HepG2 (cell line): ENCODE data around the gene PTPRM. TPM values are rescaled to one million over a fixed set of nuclear protein-coding genes. Genes with fewer than 3 reads are reported as not detected.

Experiments used
- ATAC-seq: fragments of 200-7000 bp; cut with Tn5 transposase; 3 replicates; pipeline ENCODE4 v1.9.1; 2020; ENCODE audit warnings: mild to moderate bottlenecking, moderate library complexity
- BruUV-seq: library from RNA; stranded (reverse); fragments of 400-500 nt; replicated peaks from 2 replicates; lab custom pipeline; 2021; lab: Mats Ljungman, UMichigan
- CTCF ChIA-PET: fragments of 300-600 bp; formaldehyde crosslinking; extraction: SDS; loops from one replicate; lab custom pipeline; 2021; ENCODE audit warnings: low total read pairs, inconsistent platforms, low intra/inter-chr PET ratio; lab: Yijun Ruan, JAX
- POLR2A ChIA-PET: fragments of 350-600 bp; sonication (Branson Sonifier 250); formaldehyde crosslinking; loops from one replicate; lab custom pipeline; 2020; ENCODE audit warnings: antibody characterized with exemption, inconsistent platforms; lab: Yijun Ruan, JAX
- DNase-seq: peaks from one replicate; pipeline ENCODE4 v3.0.0-alpha.2; 2015; ENCODE audit warnings: low spot score
- FAIRE-seq: peaks from 3 replicates; lab custom pipeline; 2011; peaks lifted over from hg19 to GRCh38; lab: Jason Lieb, UNC
- H2AFZ ChIP-seq: one replicate; pipeline ENCODE4 v1.6.1; 2011; ENCODE audit warnings: low read length, inconsistent platforms
- H3K27ac ChIP-seq: fragments of 300-600 bp; 3 replicates; pipeline ENCODE4 v1.8.0; 2011; ENCODE audit warnings: mixed run types, mild to moderate bottlenecking, mixed read lengths, low read length, inconsistent platforms; ENCODE audit not compliant: insufficient read depth; ENCODE audit errors: extremely low read length
- H3K27me3 ChIP-seq, 2 experiments: fragments of 200-600 bp in 1 of 2; 2 replicates in 1 of 2; 3 replicates in 1 of 2; pipeline versions ENCODE4 v1.6.0 to v1.8.0; 2011; ENCODE audit warnings: low read length in 2 of 2, mild to moderate bottlenecking in 2 of 2, moderate library complexity in 2 of 2, inconsistent platforms in 1 of 2; ENCODE audit not compliant: insufficient read depth in 2 of 2, control insufficient read depth in 1 of 2
- H3K36me3 ChIP-seq, 2 experiments: fragments of 200-600 bp in 1 of 2; replicated peaks in 1 of 2; 2 replicates in 1 of 2; 3 replicates in 1 of 2; pipeline versions ENCODE4 v1.5.1 to v1.8.0; 2011; ENCODE audit warnings: low read length in 2 of 2, inconsistent platforms in 1 of 2; ENCODE audit not compliant: insufficient read depth in 2 of 2, control insufficient read depth in 1 of 2
- H3K4me1 ChIP-seq: 2 replicates; pipeline ENCODE4 v1.5.1; 2012; ENCODE audit warnings: low read length, inconsistent platforms; ENCODE audit not compliant: insufficient read depth
- H3K4me2 ChIP-seq: 2 replicates; pipeline ENCODE4 v1.6.0; 2011; ENCODE audit warnings: low read depth, low read length, inconsistent platforms
- H3K4me3 ChIP-seq, 3 experiments: fragments of 200-600 bp in 1 of 3; sonication (generic), shearing (Covaris generic) in 1 of 3; replicated peaks in 1 of 3; 2 replicates each; pipeline ENCODE4 v1.5.1; 2011 to 2016; ENCODE audit warnings: low read length in 3 of 3, inconsistent platforms in 2 of 3, low read depth in 2 of 3, mild to moderate bottlenecking in 2 of 3, control low read depth in 1 of 3, mixed read lengths in 1 of 3; ENCODE audit not compliant: insufficient read depth in 1 of 3
- H3K79me2 ChIP-seq: one replicate; pipeline ENCODE4 v1.6.1; 2011; ENCODE audit warnings: low read length, inconsistent platforms; ENCODE audit not compliant: insufficient read depth
- H3K9ac ChIP-seq: 2 replicates; pipeline ENCODE4 v1.6.0; 2011; ENCODE audit warnings: mild to moderate bottlenecking, low read depth, low read length, inconsistent platforms; ENCODE audit not compliant: insufficient read depth
- H3K9me3 ChIP-seq: 2 replicates; pipeline ENCODE4 v1.5.1; 2012; ENCODE audit warnings: mild to moderate bottlenecking, low read length
- H4K20me1 ChIP-seq: 2 replicates; pipeline ENCODE4 v1.6.0; 2011; ENCODE audit warnings: inconsistent platforms, mild to moderate bottlenecking, low read length, moderate library complexity; ENCODE audit not compliant: insufficient read depth
- GFI1 ChIP-seq: sonication (generic); formaldehyde crosslinking; IDR thresholded peaks from 2 replicates; pipeline ENCODE4 v1.5.0; 2020; ENCODE audit warnings: missing genetic modification reagents, mild to moderate bottlenecking, borderline replicate concordance
- NCOA2 ChIP-seq: sonication (generic); formaldehyde crosslinking; IDR thresholded peaks from 2 replicates; pipeline ENCODE4 v1.8.0; 2022; ENCODE audit warnings: inconsistent platforms
- ONECUT2 ChIP-seq: sonication (generic); formaldehyde crosslinking; IDR thresholded peaks from 2 replicates; pipeline ENCODE4 v1.4.0; 2020; ENCODE audit warnings: missing genetic modification reagents
- RELA ChIP-seq: sonication (generic); formaldehyde crosslinking; IDR thresholded peaks from 2 replicates; pipeline ENCODE4 v1.4.0; 2020; ENCODE audit warnings: missing genetic modification reagents
- SAP130 ChIP-seq: IDR thresholded peaks from 2 replicates; pipeline ENCODE4 v1.6.1; 2016; ENCODE audit warnings: low read depth
- SNAPC2 ChIP-seq: sonication (generic); formaldehyde crosslinking; IDR thresholded peaks from 2 replicates; pipeline ENCODE4 v1.8.1; 2022; ENCODE audit warnings: mild to moderate bottlenecking, missing genetic modification reagents
- STAT6 ChIP-seq: sonication (generic); formaldehyde crosslinking; IDR thresholded peaks from 2 replicates; pipeline ENCODE4 v1.4.0; 2020; ENCODE audit warnings: missing genetic modification reagents, mild to moderate bottlenecking, borderline replicate concordance
- ZHX2 ChIP-seq, 2 experiments: sonication (generic) in 1 of 2; formaldehyde crosslinking in 1 of 2; IDR thresholded peaks; 2 replicates each; pipeline versions ENCODE4 v1.6.1 to v1.9.0; 2014 to 2022; ENCODE audit warnings: antibody characterized with exemption in 1 of 2, borderline replicate concordance in 1 of 2, inconsistent platforms in 1 of 2, low read depth in 1 of 2, missing genetic modification reagents in 1 of 2
- ZNF3 ChIP-seq: IDR thresholded peaks from 2 replicates; pipeline ENCODE4 v1.7.0; 2017; ENCODE audit warnings: inconsistent platforms
- WGBS: methylation state at CpG from one replicate; pipeline ENCODE4 v1.1.6; 2017; ENCODE audit warnings: low lambda C conversion rate; 5-methylcytosine and 5-hydroxymethylcytosine counted together
- in situ Hi-C: cut with HindIII; loops from 2 replicates; pipeline ENCODE4 v1.10.0; 2017; ENCODE audit warnings: low pct_unique_long_range_greater_than_20kb; ENCODE audit not compliant: extremely low pct_ligation_motif_present
- intact Hi-C: fragments of 100-400 bp; cut with micrococcal nuclease; formaldehyde crosslinking; loops from one replicate; pipeline ENCODE4 v1.10.0; 2022; ENCODE audit not compliant: unreplicated experiment
- polyA plus RNA-seq, 8 experiments: library from polyadenylated mRNA; depleted of rRNA in 3 of 8; stranded (reverse) in 7 of 8; unstranded in 1 of 8; fragments of >200 nt; fragmentation: Illumina TruSeq in 4 of 8; extraction: Trizol in 4 of 8; gene quantifications; 2 replicates each; pipeline versions ENCODE4 v1.2.1 to v1.2.3, GENCODE V29; 2011 to 2016; ENCODE audit warnings: low read depth in 4 of 8, missing spikeins in 1 of 8, mixed read lengths in 1 of 8; ENCODE audit not compliant: insufficient read depth in 1 of 8
- total RNA-seq, 5 experiments: library from RNA; depleted of rRNA; stranded (reverse); fragments of >200 nt; fragmentation: Illumina TruSeq; extraction: Trizol; gene quantifications; 2 replicates each; pipeline ENCODE4 v1.2.3, GENCODE V29; 2016; ENCODE audit warnings: low read depth in 1 of 5
- TF ChIP-seq, protein P1 (sequence below): sonication (generic); formaldehyde crosslinking; IDR thresholded peaks from 2 replicates; pipeline ENCODE4 v1.4.0; 2020; ENCODE audit warnings: mild to moderate bottlenecking, missing genetic modification reagents, borderline replicate concordance

The PTPRM gene
- total and polyA plus RNA-seq, 2 of the 13 experiments (the other 11 are each of a cell fraction or from before 2014, with no cell fraction given): 12.6 to 108 TPM

DNA sequence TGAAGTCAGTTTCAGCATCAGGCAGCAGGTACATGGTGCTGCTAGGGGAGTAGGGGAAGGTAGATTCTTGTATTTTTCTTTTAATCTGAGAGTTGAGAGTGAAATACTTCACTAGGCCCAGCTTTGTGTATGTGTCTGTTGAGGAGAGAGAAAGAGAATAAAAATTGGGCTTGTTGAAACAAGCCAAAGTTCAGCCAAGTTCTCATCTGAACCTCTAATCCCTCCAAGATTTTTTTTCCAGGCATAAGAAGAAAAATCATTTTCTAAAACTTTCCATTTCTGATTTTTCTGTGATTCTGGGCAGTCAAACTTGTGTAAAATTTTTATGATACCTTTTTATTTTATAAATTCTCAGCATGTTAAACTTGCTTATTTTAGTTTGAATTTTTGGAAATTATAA, 55.6 kb downstream of the PTPRM start (continued):
- TF ChIP-seq ZNF3 (no peak), ONECUT2 (CRISPR knock-in tag) (no peak), NCOA2 (CRISPR knock-in tag) (no peak)

DNA sequence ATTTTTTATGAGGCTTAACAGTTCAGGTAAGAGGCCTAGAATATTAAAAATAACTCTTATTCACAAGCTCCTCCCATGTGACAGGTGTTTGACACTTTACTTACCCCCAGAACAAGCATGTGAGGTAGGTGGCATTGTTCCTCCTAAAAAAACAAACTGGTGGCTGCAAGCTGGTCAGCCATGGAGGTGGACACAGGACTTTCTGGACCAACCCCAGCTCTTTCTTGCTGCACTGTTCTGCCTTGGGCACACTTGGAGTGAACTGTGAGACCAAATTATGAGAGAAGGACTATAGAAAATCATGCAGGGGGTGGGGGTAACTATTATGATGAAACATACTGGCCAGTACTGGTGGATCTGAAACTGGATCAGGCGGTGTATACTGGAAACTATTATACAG, 56.6 kb downstream of the PTPRM start:
- 93% methylated on average over 1 of the region's 1 CpG for WGBS
- Histone ChIP-seq H2AFZ (no peak overlapping the region), H3K4me1 (peaks cover 59% of the 10 kb centered on the region), H3K79me2 (peaks cover 16% of the 10 kb centered on the region), H4K20me1 (no peaks in the 10 kb centered on the region), H3K27ac (no peak overlapping the region), H3K36me3 (no peaks in the 10 kb centered on the region), H3K4me3 (no peak overlapping the region), H3K9ac (no peak overlapping the region), H3K9me3 (no peaks in the 10 kb centered on the region), H3K27me3 (no peaks in the 10 kb centered on the region), H3K4me2 (no peak overlapping the region)
- no peak for FAIRE-seq
- in situ Hi-C loops: no loop called here
- intact Hi-C loops: no loop called here
- ATAC-seq: no peak
- DNase-seq: no peak
- POLR2A ChIA-PET: no interaction called here
- CTCF ChIA-PET: no interaction called here
- BruUV-seq: no TSS peak
- no peak for TF ChIP-seq SAP130 (CRISPR knock-in tag)
- no peak for TF ChIP-seq RELA (CRISPR knock-in tag)
- no peak for TF ChIP-seq GFI1 (CRISPR knock-in tag)
- no peak for TF ChIP-seq SNAPC2 (CRISPR knock-in tag)
- no peak for TF ChIP-seq ZHX2 (IDR thresholded peaks at IDR 0.05; ENCODE audit: low read depth)
- TF ChIP-seq ZHX2 (CRISPR knock-in tag; IDR thresholded peaks at IDR 0.05; ENCODE audit: borderline replicate concordance): no peak
- no peak for TF ChIP-seq STAT6 (CRISPR knock-in tag)
- TF ChIP-seq, protein P1, sequence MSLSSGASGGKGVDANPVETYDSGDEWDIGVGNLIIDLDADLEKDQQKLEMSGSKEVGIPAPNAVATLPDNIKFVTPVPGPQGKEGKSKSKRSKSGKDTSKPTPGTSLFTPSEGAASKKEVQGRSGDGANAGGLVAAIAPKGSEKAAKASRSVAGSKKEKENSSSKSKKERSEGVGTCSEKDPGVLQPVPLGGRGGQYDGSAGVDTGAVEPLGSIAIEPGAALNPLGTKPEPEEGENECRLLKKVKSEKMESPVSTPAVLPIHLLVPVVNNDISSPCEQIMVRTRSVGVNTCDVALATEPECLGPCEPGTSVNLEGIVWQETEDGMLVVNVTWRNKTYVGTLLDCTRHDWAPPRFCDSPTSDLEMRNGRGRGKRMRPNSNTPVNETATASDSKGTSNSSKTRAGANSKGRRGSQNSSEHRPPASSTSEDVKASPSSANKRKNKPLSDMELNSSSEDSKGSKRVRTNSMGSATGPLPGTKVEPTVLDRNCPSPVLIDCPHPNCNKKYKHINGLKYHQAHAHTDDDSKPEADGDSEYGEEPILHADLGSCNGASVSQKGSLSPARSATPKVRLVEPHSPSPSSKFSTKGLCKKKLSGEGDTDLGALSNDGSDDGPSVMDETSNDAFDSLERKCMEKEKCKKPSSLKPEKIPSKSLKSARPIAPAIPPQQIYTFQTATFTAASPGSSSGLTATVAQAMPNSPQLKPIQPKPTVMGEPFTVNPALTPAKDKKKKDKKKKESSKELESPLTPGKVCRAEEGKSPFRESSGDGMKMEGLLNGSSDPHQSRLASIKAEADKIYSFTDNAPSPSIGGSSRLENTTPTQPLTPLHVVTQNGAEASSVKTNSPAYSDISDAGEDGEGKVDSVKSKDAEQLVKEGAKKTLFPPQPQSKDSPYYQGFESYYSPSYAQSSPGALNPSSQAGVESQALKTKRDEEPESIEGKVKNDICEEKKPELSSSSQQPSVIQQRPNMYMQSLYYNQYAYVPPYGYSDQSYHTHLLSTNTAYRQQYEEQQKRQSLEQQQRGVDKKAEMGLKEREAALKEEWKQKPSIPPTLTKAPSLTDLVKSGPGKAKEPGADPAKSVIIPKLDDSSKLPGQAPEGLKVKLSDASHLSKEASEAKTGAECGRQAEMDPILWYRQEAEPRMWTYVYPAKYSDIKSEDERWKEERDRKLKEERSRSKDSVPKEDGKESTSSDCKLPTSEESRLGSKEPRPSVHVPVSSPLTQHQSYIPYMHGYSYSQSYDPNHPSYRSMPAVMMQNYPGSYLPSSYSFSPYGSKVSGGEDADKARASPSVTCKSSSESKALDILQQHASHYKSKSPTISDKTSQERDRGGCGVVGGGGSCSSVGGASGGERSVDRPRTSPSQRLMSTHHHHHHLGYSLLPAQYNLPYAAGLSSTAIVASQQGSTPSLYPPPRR (CRISPR knock-in tag): no peak
